ENCODE results near the gene SPANXB1.
"Not testable (repeated sequence)": the region's sequence is repeated elsewhere in the genome, so short reads cannot be mapped to it uniquely, and the experiment has no call there.

DNA sequence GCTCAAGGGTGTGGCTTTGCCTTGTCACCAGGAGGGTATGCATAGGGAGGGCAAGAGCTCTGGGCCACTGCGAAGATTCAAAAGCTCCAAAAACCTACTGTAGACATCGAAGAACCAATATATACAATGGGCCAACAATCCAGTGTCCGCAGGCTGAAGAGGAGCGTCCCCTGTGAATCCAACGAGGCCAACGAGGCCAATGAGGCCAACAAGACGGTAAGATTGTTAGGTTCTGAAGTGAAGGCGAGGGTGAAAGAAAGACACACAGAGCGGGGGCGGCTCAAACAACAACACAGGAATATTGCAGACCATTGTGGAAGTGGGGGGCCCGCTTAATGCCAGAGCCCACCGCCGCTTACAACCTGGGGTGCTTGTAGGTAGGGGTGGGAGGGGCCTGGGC, at the start of gene SPANXB1:
- TF ChIP-seq, protein P1, sequence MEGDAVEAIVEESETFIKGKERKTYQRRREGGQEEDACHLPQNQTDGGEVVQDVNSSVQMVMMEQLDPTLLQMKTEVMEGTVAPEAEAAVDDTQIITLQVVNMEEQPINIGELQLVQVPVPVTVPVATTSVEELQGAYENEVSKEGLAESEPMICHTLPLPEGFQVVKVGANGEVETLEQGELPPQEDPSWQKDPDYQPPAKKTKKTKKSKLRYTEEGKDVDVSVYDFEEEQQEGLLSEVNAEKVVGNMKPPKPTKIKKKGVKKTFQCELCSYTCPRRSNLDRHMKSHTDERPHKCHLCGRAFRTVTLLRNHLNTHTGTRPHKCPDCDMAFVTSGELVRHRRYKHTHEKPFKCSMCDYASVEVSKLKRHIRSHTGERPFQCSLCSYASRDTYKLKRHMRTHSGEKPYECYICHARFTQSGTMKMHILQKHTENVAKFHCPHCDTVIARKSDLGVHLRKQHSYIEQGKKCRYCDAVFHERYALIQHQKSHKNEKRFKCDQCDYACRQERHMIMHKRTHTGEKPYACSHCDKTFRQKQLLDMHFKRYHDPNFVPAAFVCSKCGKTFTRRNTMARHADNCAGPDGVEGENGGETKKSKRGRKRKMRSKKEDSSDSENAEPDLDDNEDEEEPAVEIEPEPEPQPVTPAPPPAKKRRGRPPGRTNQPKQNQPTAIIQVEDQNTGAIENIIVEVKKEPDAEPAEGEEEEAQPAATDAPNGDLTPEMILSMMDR (tag by site-specific recombination; IDR thresholded peaks at IDR 0.05): not testable (repeated sequence)
- not testable (repeated sequence) for TF ChIP-seq ZNF2 (tag by site-specific recombination; IDR thresholded peaks at IDR 0.05); ZSCAN16 (tag by site-specific recombination; IDR thresholded peaks at IDR 0.05); ZNF660 (tag by site-specific recombination; IDR thresholded peaks at IDR 0.05); HOXA7 (CRISPR knock-in tag; IDR thresholded peaks at IDR 0.05; ENCODE audit: borderline replicate concordance)
- TF ChIP-seq, protein P2, sequence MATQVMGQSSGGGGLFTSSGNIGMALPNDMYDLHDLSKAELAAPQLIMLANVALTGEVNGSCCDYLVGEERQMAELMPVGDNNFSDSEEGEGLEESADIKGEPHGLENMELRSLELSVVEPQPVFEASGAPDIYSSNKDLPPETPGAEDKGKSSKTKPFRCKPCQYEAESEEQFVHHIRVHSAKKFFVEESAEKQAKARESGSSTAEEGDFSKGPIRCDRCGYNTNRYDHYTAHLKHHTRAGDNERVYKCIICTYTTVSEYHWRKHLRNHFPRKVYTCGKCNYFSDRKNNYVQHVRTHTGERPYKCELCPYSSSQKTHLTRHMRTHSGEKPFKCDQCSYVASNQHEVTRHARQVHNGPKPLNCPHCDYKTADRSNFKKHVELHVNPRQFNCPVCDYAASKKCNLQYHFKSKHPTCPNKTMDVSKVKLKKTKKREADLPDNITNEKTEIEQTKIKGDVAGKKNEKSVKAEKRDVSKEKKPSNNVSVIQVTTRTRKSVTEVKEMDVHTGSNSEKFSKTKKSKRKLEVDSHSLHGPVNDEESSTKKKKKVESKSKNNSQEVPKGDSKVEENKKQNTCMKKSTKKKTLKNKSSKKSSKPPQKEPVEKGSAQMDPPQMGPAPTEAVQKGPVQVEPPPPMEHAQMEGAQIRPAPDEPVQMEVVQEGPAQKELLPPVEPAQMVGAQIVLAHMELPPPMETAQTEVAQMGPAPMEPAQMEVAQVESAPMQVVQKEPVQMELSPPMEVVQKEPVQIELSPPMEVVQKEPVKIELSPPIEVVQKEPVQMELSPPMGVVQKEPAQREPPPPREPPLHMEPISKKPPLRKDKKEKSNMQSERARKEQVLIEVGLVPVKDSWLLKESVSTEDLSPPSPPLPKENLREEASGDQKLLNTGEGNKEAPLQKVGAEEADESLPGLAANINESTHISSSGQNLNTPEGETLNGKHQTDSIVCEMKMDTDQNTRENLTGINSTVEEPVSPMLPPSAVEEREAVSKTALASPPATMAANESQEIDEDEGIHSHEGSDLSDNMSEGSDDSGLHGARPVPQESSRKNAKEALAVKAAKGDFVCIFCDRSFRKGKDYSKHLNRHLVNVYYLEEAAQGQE (tag by site-specific recombination; IDR thresholded peaks at IDR 0.05): not testable (repeated sequence)
- TF ChIP-seq, protein P3, sequence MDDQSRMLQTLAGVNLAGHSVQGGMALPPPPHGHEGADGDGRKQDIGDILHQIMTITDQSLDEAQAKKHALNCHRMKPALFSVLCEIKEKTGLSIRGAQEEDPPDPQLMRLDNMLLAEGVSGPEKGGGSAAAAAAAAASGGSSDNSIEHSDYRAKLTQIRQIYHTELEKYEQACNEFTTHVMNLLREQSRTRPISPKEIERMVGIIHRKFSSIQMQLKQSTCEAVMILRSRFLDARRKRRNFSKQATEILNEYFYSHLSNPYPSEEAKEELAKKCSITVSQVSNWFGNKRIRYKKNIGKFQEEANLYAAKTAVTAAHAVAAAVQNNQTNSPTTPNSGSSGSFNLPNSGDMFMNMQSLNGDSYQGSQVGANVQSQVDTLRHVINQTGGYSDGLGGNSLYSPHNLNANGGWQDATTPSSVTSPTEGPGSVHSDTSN (CRISPR knock-in tag; IDR thresholded peaks at IDR 0.05): not testable (repeated sequence)
- TF ChIP-seq, protein P4, sequence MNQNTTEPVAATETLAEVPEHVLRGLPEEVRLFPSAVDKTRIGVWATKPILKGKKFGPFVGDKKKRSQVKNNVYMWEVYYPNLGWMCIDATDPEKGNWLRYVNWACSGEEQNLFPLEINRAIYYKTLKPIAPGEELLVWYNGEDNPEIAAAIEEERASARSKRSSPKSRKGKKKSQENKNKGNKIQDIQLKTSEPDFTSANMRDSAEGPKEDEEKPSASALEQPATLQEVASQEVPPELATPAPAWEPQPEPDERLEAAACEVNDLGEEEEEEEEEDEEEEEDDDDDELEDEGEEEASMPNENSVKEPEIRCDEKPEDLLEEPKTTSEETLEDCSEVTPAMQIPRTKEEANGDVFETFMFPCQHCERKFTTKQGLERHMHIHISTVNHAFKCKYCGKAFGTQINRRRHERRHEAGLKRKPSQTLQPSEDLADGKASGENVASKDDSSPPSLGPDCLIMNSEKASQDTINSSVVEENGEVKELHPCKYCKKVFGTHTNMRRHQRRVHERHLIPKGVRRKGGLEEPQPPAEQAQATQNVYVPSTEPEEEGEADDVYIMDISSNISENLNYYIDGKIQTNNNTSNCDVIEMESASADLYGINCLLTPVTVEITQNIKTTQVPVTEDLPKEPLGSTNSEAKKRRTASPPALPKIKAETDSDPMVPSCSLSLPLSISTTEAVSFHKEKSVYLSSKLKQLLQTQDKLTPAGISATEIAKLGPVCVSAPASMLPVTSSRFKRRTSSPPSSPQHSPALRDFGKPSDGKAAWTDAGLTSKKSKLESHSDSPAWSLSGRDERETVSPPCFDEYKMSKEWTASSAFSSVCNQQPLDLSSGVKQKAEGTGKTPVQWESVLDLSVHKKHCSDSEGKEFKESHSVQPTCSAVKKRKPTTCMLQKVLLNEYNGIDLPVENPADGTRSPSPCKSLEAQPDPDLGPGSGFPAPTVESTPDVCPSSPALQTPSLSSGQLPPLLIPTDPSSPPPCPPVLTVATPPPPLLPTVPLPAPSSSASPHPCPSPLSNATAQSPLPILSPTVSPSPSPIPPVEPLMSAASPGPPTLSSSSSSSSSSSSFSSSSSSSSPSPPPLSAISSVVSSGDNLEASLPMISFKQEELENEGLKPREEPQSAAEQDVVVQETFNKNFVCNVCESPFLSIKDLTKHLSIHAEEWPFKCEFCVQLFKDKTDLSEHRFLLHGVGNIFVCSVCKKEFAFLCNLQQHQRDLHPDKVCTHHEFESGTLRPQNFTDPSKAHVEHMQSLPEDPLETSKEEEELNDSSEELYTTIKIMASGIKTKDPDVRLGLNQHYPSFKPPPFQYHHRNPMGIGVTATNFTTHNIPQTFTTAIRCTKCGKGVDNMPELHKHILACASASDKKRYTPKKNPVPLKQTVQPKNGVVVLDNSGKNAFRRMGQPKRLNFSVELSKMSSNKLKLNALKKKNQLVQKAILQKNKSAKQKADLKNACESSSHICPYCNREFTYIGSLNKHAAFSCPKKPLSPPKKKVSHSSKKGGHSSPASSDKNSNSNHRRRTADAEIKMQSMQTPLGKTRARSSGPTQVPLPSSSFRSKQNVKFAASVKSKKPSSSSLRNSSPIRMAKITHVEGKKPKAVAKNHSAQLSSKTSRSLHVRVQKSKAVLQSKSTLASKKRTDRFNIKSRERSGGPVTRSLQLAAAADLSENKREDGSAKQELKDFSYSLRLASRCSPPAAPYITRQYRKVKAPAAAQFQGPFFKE (tag by site-specific recombination; IDR thresholded peaks at IDR 0.05; ENCODE audit: borderline replicate concordance): not testable (repeated sequence)
- TF ChIP-seq, protein P5, sequence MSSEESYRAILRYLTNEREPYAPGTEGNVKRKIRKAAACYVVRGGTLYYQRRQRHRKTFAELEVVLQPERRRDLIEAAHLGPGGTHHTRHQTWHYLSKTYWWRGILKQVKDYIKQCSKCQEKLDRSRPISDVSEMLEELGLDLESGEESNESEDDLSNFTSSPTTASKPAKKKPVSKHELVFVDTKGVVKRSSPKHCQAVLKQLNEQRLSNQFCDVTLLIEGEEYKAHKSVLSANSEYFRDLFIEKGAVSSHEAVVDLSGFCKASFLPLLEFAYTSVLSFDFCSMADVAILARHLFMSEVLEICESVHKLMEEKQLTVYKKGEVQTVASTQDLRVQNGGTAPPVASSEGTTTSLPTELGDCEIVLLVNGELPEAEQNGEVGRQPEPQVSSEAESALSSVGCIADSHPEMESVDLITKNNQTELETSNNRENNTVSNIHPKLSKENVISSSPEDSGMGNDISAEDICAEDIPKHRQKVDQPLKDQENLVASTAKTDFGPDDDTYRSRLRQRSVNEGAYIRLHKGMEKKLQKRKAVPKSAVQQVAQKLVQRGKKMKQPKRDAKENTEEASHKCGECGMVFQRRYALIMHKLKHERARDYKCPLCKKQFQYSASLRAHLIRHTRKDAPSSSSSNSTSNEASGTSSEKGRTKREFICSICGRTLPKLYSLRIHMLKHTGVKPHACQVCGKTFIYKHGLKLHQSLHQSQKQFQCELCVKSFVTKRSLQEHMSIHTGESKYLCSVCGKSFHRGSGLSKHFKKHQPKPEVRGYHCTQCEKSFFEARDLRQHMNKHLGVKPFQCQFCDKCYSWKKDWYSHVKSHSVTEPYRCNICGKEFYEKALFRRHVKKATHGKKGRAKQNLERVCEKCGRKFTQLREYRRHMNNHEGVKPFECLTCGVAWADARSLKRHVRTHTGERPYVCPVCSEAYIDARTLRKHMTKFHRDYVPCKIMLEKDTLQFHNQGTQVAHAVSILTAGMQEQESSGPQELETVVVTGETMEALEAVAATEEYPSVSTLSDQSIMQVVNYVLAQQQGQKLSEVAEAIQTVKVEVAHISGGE (tag by site-specific recombination; conservative IDR thresholded peaks at IDR 0.05; ENCODE audit: low read depth): not testable (repeated sequence)
